Panc1 (cell line): ENCODE measurements around the gene RASSF8. TPM values are rescaled to one million over a fixed set of nuclear protein-coding genes. Genes with fewer than 3 reads are reported as not detected.

Source experiments
- ATAC-seq: fragments of 200-7000 bp; cut with Tn5 transposase; 2 replicates; pipeline ENCODE4 v1.9.1; 2020; ENCODE audit warnings: mild to moderate bottlenecking, moderate library complexity
- BruUV-seq: library from RNA; stranded (reverse); fragments of 400-500 nt; replicated peaks from 2 replicates; lab custom pipeline; 2021; lab: Mats Ljungman, UMichigan
- CTCF ChIA-PET: fragments of 300-600 bp; sonication (Branson Sonifier 250); formaldehyde crosslinking; loops from one replicate; lab custom pipeline; 2022; ENCODE audit warnings: antibody characterized with exemption; lab: Charles Lee
- POLR2A ChIA-PET: fragments of 300-600 bp; sonication (Branson Sonifier 250); formaldehyde crosslinking; loops from one replicate; lab custom pipeline; 2022; ENCODE audit warnings: antibody characterized with exemption; lab: Charles Lee
- DNase-seq: peaks from one replicate; pipeline ENCODE4 v3.0.0-alpha.2; 2010; ENCODE audit warnings: low read depth, low spot score
- H3K27ac ChIP-seq: 2 replicates; pipeline ENCODE4 v1.5.1; 2011; ENCODE audit warnings: mild to moderate bottlenecking, low read length, inconsistent platforms
- H3K27me3 ChIP-seq: fragments of 200-500 bp; sonication (Bioruptor generic); 2 replicates; pipeline ENCODE4 v1.6.0; 2014; ENCODE audit warnings: low read length, inconsistent platforms; ENCODE audit not compliant: control insufficient read depth, insufficient read depth
- H3K36me3 ChIP-seq: fragments of 200-500 bp; sonication (Bioruptor generic); 2 replicates; pipeline ENCODE4 v1.5.1; 2014; ENCODE audit warnings: inconsistent platforms, mild to moderate bottlenecking, low read length, moderate library complexity; ENCODE audit not compliant: control insufficient read depth, insufficient read depth
- H3K4me1 ChIP-seq: 2 replicates; pipeline ENCODE4 v1.5.1; 2011; ENCODE audit warnings: inconsistent platforms, mild to moderate bottlenecking, low read length, moderate library complexity; ENCODE audit not compliant: control insufficient read depth, insufficient read depth
- H3K4me3 ChIP-seq, 2 experiments: 2 replicates each; pipeline ENCODE4 v1.5.1; 2011 to 2012; ENCODE audit warnings: low read depth in 2 of 2, low read length in 2 of 2, mild to moderate bottlenecking in 2 of 2, inconsistent platforms in 1 of 2, moderate library complexity in 1 of 2
- H3K9me3 ChIP-seq: fragments of 200-500 bp; sonication (Bioruptor generic); 2 replicates; pipeline ENCODE4 v1.5.1; 2014; ENCODE audit warnings: low read depth, mild to moderate bottlenecking, inconsistent platforms, low read length, moderate library complexity; ENCODE audit not compliant: control insufficient read depth, insufficient read depth
- CTCF ChIP-seq: fragments of 450-650 bp; IDR thresholded peaks from 2 replicates; pipeline ENCODE4 v1.5.1; 2017; ENCODE audit warnings: mild to moderate bottlenecking
- POLR2AphosphoS5 ChIP-seq: IDR thresholded peaks from 2 replicates; pipeline ENCODE4 v1.6.1; 2012; ENCODE audit warnings: mild to moderate bottlenecking, low read depth, low read length, moderate library complexity
- REST ChIP-seq, 2 experiments: IDR thresholded peaks; 2 replicates each; pipeline ENCODE4 v1.6.1; 2011 to 2012; ENCODE audit warnings: low read depth in 2 of 2, control low read depth in 1 of 2, low read length in 1 of 2, mild to moderate bottlenecking in 1 of 2, moderate library complexity in 1 of 2; ENCODE audit not compliant: insufficient read depth in 1 of 2
- SIN3A ChIP-seq: IDR thresholded peaks from 2 replicates; pipeline ENCODE4 v1.6.1; 2012; ENCODE audit warnings: low read depth, mild to moderate bottlenecking, low read length, moderate library complexity, borderline replicate concordance; ENCODE audit not compliant: insufficient read depth
- TCF7L2 ChIP-seq: IDR thresholded peaks from 2 replicates; pipeline ENCODE4 v1.6.1; 2011; ENCODE audit warnings: mild to moderate bottlenecking, low read depth, low read length, inconsistent platforms
- in situ Hi-C: cut with HindIII; loops from 2 replicates; pipeline ENCODE4 v1.10.0; 2016; ENCODE audit warnings: low sequenced_read_pairs, low pct_unique_long_range_greater_than_20kb
- intact Hi-C: fragments of 100-400 bp; cut with micrococcal nuclease; formaldehyde crosslinking; loops from one replicate; pipeline ENCODE4 v1.10.0; 2022; ENCODE audit not compliant: unreplicated experiment
- total RNA-seq: library from RNA; stranded (reverse); gene quantifications from one replicate; pipeline ENCODE4 v1.2.1, GENCODE V29; 2021; ENCODE audit not compliant: unreplicated experiment

Gene RASSF8
- total RNA-seq, 1 experiment from 2014 or later = 103 TPM

- peaks cover 5% of the 10 kb centered on the region; the same call in 1 of the 2 replicates for H3K27me3 ChIP-seq
Measured at GRCh38 chr12:26122681-26123481, 164.4 kb downstream of the RASSF8 start.

More at GRCh38 chr12:26122681-26123481, 164.4 kb downstream of the RASSF8 start:
- peak; percentile 93 for TF ChIP-seq CTCF
- peak; percentile 56 for TF ChIP-seq POLR2AphosphoS5
- TF ChIP-seq REST (IDR thresholded peaks at IDR 0.05; ENCODE audit: insufficient read depth in 1 of 2, low read depth in 2 of 2, low read length in 1 of 2) = no peak; a peak in 1 of 4 replicates
- TF ChIP-seq SIN3A = 0 out of 2 replicates have a peak, but pooled peaks have one; percentile 22
- no peak for TF ChIP-seq TCF7L2
- in situ Hi-C loops = no loop called here
- Histone ChIP-seq H3K4me3 (peak overlapping the region; percentile 68 to 90), H3K27ac (peak overlapping the region; percentile 98), H3K36me3 (no peaks in the 10 kb centered on the region; the same call in 1 of the 2 replicates), H3K4me1 (peaks cover 56% of the 10 kb centered on the region), H3K9me3 (no peaks in the 10 kb centered on the region)
- ATAC-seq = peak; percentile 5
- intact Hi-C loops = loop anchor here (5.0 kb wide), 1 partner anchor 399 kb away; no protein-coding TSS in a partner anchor
- POLR2A ChIA-PET = interaction anchor here (0.6 to 1.7 kb wide), 5 partner anchors 8 to 687 kb away, joined by 3 to 7 read pairs (median 4); no protein-coding TSS in a partner anchor
- CTCF ChIA-PET = interaction anchor here (0.7 to 2.7 kb wide), 4 partner anchors 8 to 151 kb away, joined by 3 to 12 read pairs (median 4); no protein-coding TSS in a partner anchor
- peak; percentile 87 for DNase-seq
- BruUV-seq = no TSS peak
